Measurements from ENCODE around the gene ZNF727. TPM values are rescaled to one million over a fixed set of nuclear protein-coding genes. Genes with fewer than 3 reads are reported as not detected.
"Not testable (repeated sequence)": the region's sequence is repeated elsewhere in the genome, so short reads cannot be mapped to it uniquely, and the experiment has no call there.

Gene ZNF727
- total RNA-seq, 4 donors from 2014 or later, result 0.79 to 1.5 TPM; not detected in 2

- Histone ChIP-seq H3K4me1 (no peaks in the 10 kb centered on the region), H3K4me3 (no peak overlapping the region), H3K27ac (no peak overlapping the region), H3K27me3 (no peaks in the 10 kb centered on the region), H3K9me3 (peaks cover 28 to 52% of the 10 kb centered on the region in 2 donors), H3K36me3 (no peaks in the 10 kb centered on the region)
- in situ Hi-C loops (cut with MboI; ENCODE audit: low pct_ligation_motif_present in 1 of 4, low pct_unique_long_range_greater_than_20kb in 1 of 4, low sequenced_read_pairs in 3 of 4) (no loop called here), intact Hi-C loops (cut with DNase I; ENCODE audit: low total_unique reads) (no loop called here)
- DNase-seq, result no peak
- TF ChIP-seq, protein P1, sequence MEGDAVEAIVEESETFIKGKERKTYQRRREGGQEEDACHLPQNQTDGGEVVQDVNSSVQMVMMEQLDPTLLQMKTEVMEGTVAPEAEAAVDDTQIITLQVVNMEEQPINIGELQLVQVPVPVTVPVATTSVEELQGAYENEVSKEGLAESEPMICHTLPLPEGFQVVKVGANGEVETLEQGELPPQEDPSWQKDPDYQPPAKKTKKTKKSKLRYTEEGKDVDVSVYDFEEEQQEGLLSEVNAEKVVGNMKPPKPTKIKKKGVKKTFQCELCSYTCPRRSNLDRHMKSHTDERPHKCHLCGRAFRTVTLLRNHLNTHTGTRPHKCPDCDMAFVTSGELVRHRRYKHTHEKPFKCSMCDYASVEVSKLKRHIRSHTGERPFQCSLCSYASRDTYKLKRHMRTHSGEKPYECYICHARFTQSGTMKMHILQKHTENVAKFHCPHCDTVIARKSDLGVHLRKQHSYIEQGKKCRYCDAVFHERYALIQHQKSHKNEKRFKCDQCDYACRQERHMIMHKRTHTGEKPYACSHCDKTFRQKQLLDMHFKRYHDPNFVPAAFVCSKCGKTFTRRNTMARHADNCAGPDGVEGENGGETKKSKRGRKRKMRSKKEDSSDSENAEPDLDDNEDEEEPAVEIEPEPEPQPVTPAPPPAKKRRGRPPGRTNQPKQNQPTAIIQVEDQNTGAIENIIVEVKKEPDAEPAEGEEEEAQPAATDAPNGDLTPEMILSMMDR (IDR thresholded peaks at IDR 0.05), result no peak
- TF ChIP-seq POLR2AphosphoS5 (IDR thresholded peaks at IDR 0.05), result no peak
- TF ChIP-seq EP300 (IDR thresholded peaks at IDR 0.05; ENCODE audit: low read depth), result no peak
- TF ChIP-seq POLR2A (IDR thresholded peaks at IDR 0.05), result no peak
- WGBS, 2 donors (ENCODE audit: low coverage in 1 of 2), result 72% methylated on average over 21 of the region's 21 CpGs; no CpG with 5 or more reads in 1 of the 2 donors
Measured at GRCh38 chr7:64037095-64037494, 8.1 kb upstream of the ZNF727 start.

- in situ Hi-C loops (cut with MboI; ENCODE audit: low pct_ligation_motif_present in 1 of 4, low pct_unique_long_range_greater_than_20kb in 1 of 4, low sequenced_read_pairs in 3 of 4), result no loop called here
- H3K36me3 ChIP-seq, result no peaks in the 10 kb centered on the region
- intact Hi-C loops (cut with DNase I; ENCODE audit: low total_unique reads), result no loop called here
- DNase-seq, result no peak
- TF ChIP-seq POLR2AphosphoS5 (IDR thresholded peaks at IDR 0.05) (no peak), POLR2A (IDR thresholded peaks at IDR 0.05) (no peak)
- TF ChIP-seq, protein P1 (IDR thresholded peaks at IDR 0.05), result no peak
- H3K4me1 ChIP-seq, result peaks cover 0 to 6% (median 2%) of the 10 kb centered on the region in 4 donors
- peak overlapping the region in 3 of 4 donors; percentile 66 to 78 (median 76) for H3K27ac ChIP-seq
- 40 to 67% methylated on average over 1 to 12 of the region's 12 CpGs for WGBS, 2 donors (ENCODE audit: low coverage in 1 of 2)
- peak overlapping the region in 3 of 4 donors; percentile 35 to 59 (median 43) for H3K4me3 ChIP-seq
- peaks cover 3 to 27% of the 10 kb centered on the region in 2 donors for H3K9me3 ChIP-seq
- H3K27me3 ChIP-seq, result no peaks in the 10 kb centered on the region
Measured at GRCh38 chr7:64046041-64046389, 781 bp downstream of the ZNF727 start.

DNA sequence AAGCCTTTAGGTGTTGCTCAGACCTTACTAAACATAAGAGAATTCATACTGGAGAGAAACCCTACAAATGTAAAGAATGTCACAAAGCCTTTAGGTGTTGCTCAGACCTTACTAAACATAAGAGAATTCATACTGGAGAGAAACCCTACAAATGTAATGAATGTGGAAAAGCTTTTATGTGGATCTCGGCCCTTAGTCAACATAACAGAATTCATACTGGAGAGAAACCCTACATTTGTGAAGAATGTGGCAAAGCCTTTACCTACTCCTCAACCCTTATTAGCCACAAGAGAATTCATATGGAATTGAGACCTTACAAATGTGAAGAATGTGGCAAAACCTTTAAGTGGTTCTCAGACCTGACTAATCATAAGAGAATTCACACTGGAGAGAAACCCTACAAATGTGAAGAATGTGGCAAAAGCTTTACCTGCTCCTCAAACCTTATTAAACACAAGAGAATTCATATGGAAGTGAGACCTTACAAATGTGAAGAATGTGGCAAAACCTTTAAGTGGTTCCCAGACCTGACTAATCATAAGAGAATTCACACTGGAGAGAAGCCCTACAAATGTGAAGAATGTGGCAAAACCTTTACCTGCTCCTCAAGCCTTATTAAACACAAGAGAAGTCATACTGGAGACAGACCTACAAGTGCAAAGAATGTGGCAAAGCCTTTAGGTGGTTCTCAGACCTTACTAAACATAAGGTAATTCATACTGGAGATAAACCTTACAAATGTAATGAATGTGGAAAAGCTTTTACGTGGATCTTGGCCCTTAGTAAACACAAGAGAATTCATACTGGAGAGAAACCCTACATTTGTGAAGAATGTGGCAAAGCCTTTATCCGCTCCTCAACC, 32.8 kb downstream of the ZNF727 start:
- H3K27me3 ChIP-seq; H3K4me3 ChIP-seq; DNase-seq; intact Hi-C loops (cut with DNase I; ENCODE audit: low total_unique reads); H3K27ac ChIP-seq; in situ Hi-C loops (cut with MboI; ENCODE audit: low pct_ligation_motif_present in 1 of 4, low pct_unique_long_range_greater_than_20kb in 1 of 4, low sequenced_read_pairs in 3 of 4); H3K4me1 ChIP-seq; H3K36me3 ChIP-seq: not testable (repeated sequence)
- 52 to 80% methylated on average over 3 of the region's 3 CpGs for WGBS, 2 donors (ENCODE audit: low coverage in 1 of 2)
- peaks cover 78 to 91% of the 10 kb centered on the region in 2 donors for H3K9me3 ChIP-seq

DNA sequence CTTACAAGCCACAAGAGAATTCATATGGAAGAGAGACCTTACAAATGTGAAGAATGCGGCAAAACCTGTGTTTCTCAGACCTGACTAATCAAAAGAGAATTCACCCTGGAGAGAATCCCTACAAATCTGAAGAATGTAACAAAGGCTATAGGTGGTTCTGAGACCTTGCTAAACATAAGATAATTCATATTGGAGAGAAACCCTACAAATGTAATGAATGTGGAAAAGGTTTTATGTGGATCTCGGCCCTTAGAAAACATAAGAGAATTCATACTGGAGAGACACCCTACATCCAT, 33.4 kb downstream of the ZNF727 start:
- peaks cover 80 to 91% of the 10 kb centered on the region in 2 donors for H3K9me3 ChIP-seq
- in situ Hi-C loops (cut with MboI; ENCODE audit: low pct_ligation_motif_present in 1 of 4, low pct_unique_long_range_greater_than_20kb in 1 of 4, low sequenced_read_pairs in 3 of 4), result no loop called here
- no peak overlapping the region for H3K4me3 ChIP-seq
- TF ChIP-seq, protein P1 (IDR thresholded peaks at IDR 0.05), result no peak
- TF ChIP-seq POLR2AphosphoS5 (IDR thresholded peaks at IDR 0.05), result no peak
- H3K27me3 ChIP-seq, result no peaks in the 10 kb centered on the region
- H3K27ac ChIP-seq, result no peak overlapping the region
- no peaks in the 10 kb centered on the region for H3K4me1 ChIP-seq
- intact Hi-C loops (cut with DNase I; ENCODE audit: low total_unique reads), result no loop called here
- no peak for DNase-seq
- WGBS, 2 donors (ENCODE audit: low coverage in 1 of 2), result 93 to 94% methylated on average over 2 of the region's 2 CpGs
- H3K36me3 ChIP-seq, result peaks cover 0 to 5% (median 2%) of the 10 kb centered on the region in 4 donors

- no peak for DNase-seq
- Histone ChIP-seq H3K4me1 (no peaks in the 10 kb centered on the region), H3K27me3 (no peaks in the 10 kb centered on the region), H3K9me3 (peaks cover 30 to 64% of the 10 kb centered on the region in 2 donors), H3K27ac (no peak overlapping the region), H3K36me3 (no peaks in the 10 kb centered on the region), H3K4me3 (no peak overlapping the region)
- in situ Hi-C loops (cut with MboI; ENCODE audit: low pct_ligation_motif_present in 1 of 4, low pct_unique_long_range_greater_than_20kb in 1 of 4, low sequenced_read_pairs in 3 of 4) (no loop called here), intact Hi-C loops (cut with DNase I; ENCODE audit: low total_unique reads) (no loop called here)
- 36% methylated on average over 3 of the region's 3 CpGs; no CpG with 5 or more reads in 1 of the 2 donors for WGBS, 2 donors (ENCODE audit: low coverage in 1 of 2)
- TF ChIP-seq EP300 (IDR thresholded peaks at IDR 0.05; ENCODE audit: low read depth), result no peak
- no peak for TF ChIP-seq POLR2A (IDR thresholded peaks at IDR 0.05)
- TF ChIP-seq, protein P1 (IDR thresholded peaks at IDR 0.05), result no peak
- TF ChIP-seq POLR2AphosphoS5 (IDR thresholded peaks at IDR 0.05), result no peak
Measured at GRCh38 chr7:64087501-64087900, 42.3 kb downstream of the ZNF727 start.

DNA sequence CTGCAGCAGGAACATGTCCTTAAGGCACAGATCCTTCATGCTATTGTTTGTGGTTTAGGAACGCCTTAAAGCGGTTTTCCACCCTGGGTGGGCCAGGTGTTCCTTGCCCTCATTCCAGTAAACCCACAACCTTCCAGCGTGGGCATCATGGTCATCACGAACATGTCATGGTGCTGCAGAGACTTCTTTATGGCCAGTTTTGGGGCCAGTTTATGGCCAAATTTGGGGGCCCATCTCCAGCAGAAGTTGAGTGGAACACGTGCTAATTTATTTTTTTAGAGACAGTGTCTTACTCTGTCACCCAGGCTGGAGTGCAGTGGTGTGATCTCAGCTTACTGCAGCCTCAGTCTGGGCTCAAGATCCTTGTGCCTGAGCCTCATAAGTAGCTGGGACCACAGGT, 43.6 kb downstream of the ZNF727 start:
- H3K27me3 ChIP-seq; in situ Hi-C loops (cut with MboI; ENCODE audit: low pct_ligation_motif_present in 1 of 4, low pct_unique_long_range_greater_than_20kb in 1 of 4, low sequenced_read_pairs in 3 of 4); H3K4me1 ChIP-seq; H3K4me3 ChIP-seq; H3K27ac ChIP-seq; H3K36me3 ChIP-seq; intact Hi-C loops (cut with DNase I; ENCODE audit: low total_unique reads); DNase-seq: not testable (repeated sequence)
- WGBS, 2 donors (ENCODE audit: low coverage in 1 of 2), result 77 to 85% methylated on average over 5 of the region's 5 CpGs
- H3K9me3 ChIP-seq, result peaks cover 34 to 64% of the 10 kb centered on the region in 2 donors
